Fibroblast of lung (primary cell): Measurements from ENCODE around the gene GRAP2. TPM values are rescaled to one million over a fixed set of nuclear protein-coding genes. Genes with fewer than 3 reads are reported as not detected.

Source experiments
- DNase-seq, 2 donors: peaks; one replicate each; pipeline versions ENCODE4 v3.0.0 to v3.0.0-alpha.2; 2010; ENCODE audit warnings: low read depth in 2 of 2
- H2AFZ ChIP-seq: 2 replicates; pipeline ENCODE4 v1.5.1; 2012; ENCODE audit warnings: low read length, control low read depth, inconsistent platforms
- H3K27ac ChIP-seq: 2 replicates; pipeline ENCODE4 v1.5.1; 2011; ENCODE audit warnings: low read length, control low read depth; ENCODE audit not compliant: insufficient read depth
- H3K27me3 ChIP-seq: 2 replicates; pipeline ENCODE4 v1.5.1; 2011; ENCODE audit warnings: mild to moderate bottlenecking, low read length; ENCODE audit not compliant: control insufficient read depth, insufficient read depth
- H3K36me3 ChIP-seq: 2 replicates; pipeline ENCODE4 v1.5.1; 2011; ENCODE audit warnings: low read length; ENCODE audit not compliant: control insufficient read depth, insufficient read depth
- H3K4me1 ChIP-seq: 2 replicates; pipeline ENCODE4 v1.5.1; 2011; ENCODE audit warnings: low read length; ENCODE audit not compliant: control insufficient read depth, insufficient read depth; ENCODE audit errors: extremely low read depth
- H3K4me2 ChIP-seq: 2 replicates; pipeline ENCODE4 v1.5.1; 2011; ENCODE audit warnings: low read length, control low read depth; ENCODE audit not compliant: insufficient read depth; ENCODE audit errors: extremely low read depth
- H3K4me3 ChIP-seq, 4 experiments: fragments of 200-600 bp in 1 of 4; sonication (generic) in 1 of 4; replicated peaks in 1 of 4; 2 replicates each; pipeline ENCODE4 v1.5.1; 2011 to 2016; ENCODE audit warnings: low read length in 4 of 4, low read depth in 3 of 4, mild to moderate bottlenecking in 3 of 4, control low read depth in 2 of 4, inconsistent platforms in 1 of 4, mixed read lengths in 1 of 4; ENCODE audit not compliant: insufficient read depth in 1 of 4; ENCODE audit errors: control extremely low read depth in 1 of 4
- H3K79me2 ChIP-seq: 2 replicates; pipeline ENCODE4 v1.5.1; 2012; ENCODE audit warnings: mild to moderate bottlenecking, low read length, inconsistent platforms; ENCODE audit not compliant: control insufficient read depth, insufficient read depth
- H3K9ac ChIP-seq: 2 replicates; pipeline ENCODE4 v1.5.1; 2011; ENCODE audit warnings: mild to moderate bottlenecking, low read length, control low read depth; ENCODE audit not compliant: insufficient read depth
- H3K9me3 ChIP-seq: 2 replicates; pipeline ENCODE4 v1.5.1; 2012; ENCODE audit warnings: low read depth, low read length; ENCODE audit not compliant: control insufficient read depth, insufficient read depth
- H4K20me1 ChIP-seq: 2 replicates; pipeline ENCODE4 v1.5.1; 2011; ENCODE audit warnings: low read length; ENCODE audit not compliant: control insufficient read depth, insufficient read depth; ENCODE audit errors: extremely low read depth
- CTCF ChIP-seq, 2 donors: IDR thresholded peaks in 1 of 2; conservative IDR thresholded peaks in 1 of 2; 1 replicate in 1 of 2; 2 replicates in 1 of 2; pipeline ENCODE4 v1.5.1; 2011 to 2012; ENCODE audit warnings: low read length in 2 of 2, control low read depth in 1 of 2, inconsistent platforms in 1 of 2, low read depth in 1 of 2, mild to moderate bottlenecking in 1 of 2
- EZH2 ChIP-seq: IDR thresholded peaks from 2 replicates; pipeline ENCODE4 v1.5.1; 2012; ENCODE audit warnings: low read length, control low read depth, mild to moderate bottlenecking; ENCODE audit errors: missing control alignments
- polyA minus RNA-seq: library from RNA; depleted of rRNA, polyadenylated mRNA; stranded (reverse); fragments of >200 nt; gene quantifications from 2 replicates; pipeline ENCODE4 v1.2.3, GENCODE V29; 2011; ENCODE audit warnings: low replicate concordance
- polyA plus RNA-seq, 2 donors: library from polyadenylated mRNA; depleted of rRNA in 1 of 2; stranded (reverse) in 1 of 2; unstranded in 1 of 2; fragments of >200 nt; gene quantifications; 2 replicates each; pipeline ENCODE4 v1.2.1, GENCODE V29; 2011 to 2012; ENCODE audit warnings: missing spikeins in 1 of 2
- total RNA-seq: library from RNA; depleted of rRNA; stranded (reverse); fragments of >200 nt; gene quantifications from 2 replicates; pipeline ENCODE4 v1.2.1, GENCODE V29; 2014

The GRAP2 gene
- total RNA-seq (not detected in 2 replicates), polyA plus RNA-seq (not detected in 2 replicates), polyA minus RNA-seq (not detected in 2 replicates)
- polyA plus RNA-seq (2012): not detected in 2 replicates

- H3K27ac ChIP-seq: no peak within 1 kb of the TSS
- no peak within 1 kb of the TSS for H2AFZ ChIP-seq
- no peaks in the 10 kb centered on the region for H4K20me1 ChIP-seq
- no peak within 1 kb of the TSS for H3K4me2 ChIP-seq
- H3K9me3 ChIP-seq: no peaks in the 10 kb centered on the region
- no peaks in the 10 kb centered on the region for H3K36me3 ChIP-seq
- no peak within 1 kb of the TSS for H3K9ac ChIP-seq
- TF ChIP-seq EZH2 (no peak), CTCF (conservative IDR thresholded peaks at IDR 0.05 in 1 of 2, IDR thresholded peaks at IDR 0.05 in 1 of 2; ENCODE audit: low read depth in 1 of 2, low read length in 2 of 2) (no peak)
- no peak for DNase-seq
- H3K4me1 ChIP-seq: no peaks in the 10 kb centered on the region
- H3K27me3 ChIP-seq: peaks cover 6% of the 10 kb centered on the region
- H3K4me3 ChIP-seq: no peak within 1 kb of the TSS
- H3K79me2 ChIP-seq: no peaks in the 10 kb centered on the region
Observed at GRCh38 chr22:39900306-39901227, at the start of gene GRAP2. Gene GRAP2, plus strand, starts transcription at chr22:39901084. Its CDS starts 46,023 bp downstream, at chr22:39947107.

GRCh38 chr22:39851606-39852315 lies 49.1 kb upstream of the GRAP2 start:
- no peak overlapping the region for H2AFZ ChIP-seq
- H3K36me3 ChIP-seq: no peaks in the 10 kb centered on the region
- H3K27ac ChIP-seq: no peak overlapping the region
- H3K9me3 ChIP-seq: no peaks in the 10 kb centered on the region
- H3K4me1 ChIP-seq: no peaks in the 10 kb centered on the region
- H3K79me2 ChIP-seq: no peaks in the 10 kb centered on the region
- H3K4me3 ChIP-seq: no peak overlapping the region
- no peak overlapping the region for H3K9ac ChIP-seq
- H3K4me2 ChIP-seq: no peak overlapping the region
- no peak for DNase-seq
- no peaks in the 10 kb centered on the region for H4K20me1 ChIP-seq
- H3K27me3 ChIP-seq: no peaks in the 10 kb centered on the region
- TF ChIP-seq EZH2 (no peak), CTCF (conservative IDR thresholded peaks at IDR 0.05 in 1 of 2, IDR thresholded peaks at IDR 0.05 in 1 of 2; ENCODE audit: low read depth in 1 of 2, low read length in 2 of 2) (no peak)

GRCh38 chr22:39852799-39853198 lies 48.1 kb upstream of the GRAP2 start:
- no peaks in the 10 kb centered on the region for H3K79me2 ChIP-seq
- H2AFZ ChIP-seq: no peak overlapping the region
- TF ChIP-seq EZH2 (no peak), CTCF (conservative IDR thresholded peaks at IDR 0.05 in 1 of 2, IDR thresholded peaks at IDR 0.05 in 1 of 2; ENCODE audit: low read depth in 1 of 2, low read length in 2 of 2) (no peak)
- no peak overlapping the region for H3K9ac ChIP-seq
- no peaks in the 10 kb centered on the region for H3K36me3 ChIP-seq
- H4K20me1 ChIP-seq: no peaks in the 10 kb centered on the region
- H3K27ac ChIP-seq: no peak overlapping the region
- DNase-seq: no peak
- no peak overlapping the region for H3K4me3 ChIP-seq
- no peaks in the 10 kb centered on the region for H3K4me1 ChIP-seq
- no peak overlapping the region for H3K4me2 ChIP-seq
- H3K27me3 ChIP-seq: no peaks in the 10 kb centered on the region
- H3K9me3 ChIP-seq: no peaks in the 10 kb centered on the region
